ENCODE results near the gene ARMC3.
"Not testable (repeated sequence)": the region's sequence is repeated elsewhere in the genome, so short reads cannot be mapped to it uniquely, and the experiment has no call there.

Gene ARMC3
- 0 reads per million in 4 donors for total RNA-seq

- peak; percentile 33 to 62 (median 42) for DNase-seq
These were observed at the start of gene ARMC3 for GRCh38 chr10:22927661-22928403. Gene ARMC3 (plus strand): TSS chr10:22928053. CDS start chr10:22931997, 3,944 bp downstream.

- no peak for DNase-seq
These were observed 36.1 kb upstream of the ARMC3 start for GRCh38 chr10:22891797-22892196.

- DNase-seq: no peak
These were observed 34.1 kb upstream of the ARMC3 start for GRCh38 chr10:22893781-22894180.

GRCh38 chr10:22894714-22895113 is 33.1 kb upstream of the ARMC3 start:
- no peak for DNase-seq

GRCh38 chr10:22895252-22895651 is 32.6 kb upstream of the ARMC3 start:
- DNase-seq: no peak

- no peak for DNase-seq
These were observed 30.5 kb upstream of the ARMC3 start for GRCh38 chr10:22897371-22897770.

- DNase-seq: no peak
These were observed 28.5 kb upstream of the ARMC3 start for GRCh38 chr10:22899307-22899706.

GRCh38 chr10:22899775-22900174 is 28.1 kb upstream of the ARMC3 start:
- no peak for DNase-seq

- DNase-seq: no peak
These were observed 26.8 kb upstream of the ARMC3 start for GRCh38 chr10:22900841-22901601.

- not testable (repeated sequence) for DNase-seq
These were observed 25.7 kb upstream of the ARMC3 start for GRCh38 chr10:22902147-22902546.

GRCh38 chr10:22903694-22904093 is 24.2 kb upstream of the ARMC3 start:
- no peak for DNase-seq

GRCh38 chr10:22906767-22907166 is 21.1 kb upstream of the ARMC3 start:
- no peak for DNase-seq

- DNase-seq: no peak
These were observed 19.0 kb upstream of the ARMC3 start for GRCh38 chr10:22908837-22909236.

GRCh38 chr10:22909673-22910072 is 18.2 kb upstream of the ARMC3 start:
- not testable (repeated sequence) for DNase-seq

- no peak for DNase-seq
These were observed 16.8 kb upstream of the ARMC3 start for GRCh38 chr10:22911067-22911466.

- DNase-seq: no peak
These were observed 15.7 kb upstream of the ARMC3 start for GRCh38 chr10:22911889-22912762.

- DNase-seq: no peak
These were observed 15.0 kb upstream of the ARMC3 start for GRCh38 chr10:22912763-22913384.

- no peak for DNase-seq
These were observed 14.3 kb upstream of the ARMC3 start for GRCh38 chr10:22913474-22914092.

GRCh38 chr10:22915314-22915713 is 12.5 kb upstream of the ARMC3 start:
- no peak for DNase-seq

GRCh38 chr10:22925088-22925487 is 2.8 kb upstream of the ARMC3 start:
- DNase-seq: no peak

- DNase-seq: no peak
These were observed 687 bp upstream of the ARMC3 start for GRCh38 chr10:22927166-22927565.

- DNase-seq: not testable (repeated sequence)
These were observed 1.2 kb downstream of the ARMC3 start for GRCh38 chr10:22929053-22929452.

Measured in T-helper 1 cell (primary cell).